ENCODE measurements around the gene ATP9A.
A peak's percentile ranks its signal among the peaks of the same experiment; 100 is the strongest.

The ATP9A gene

GRCh38 chr20:51595744-51596143, 172.4 kb downstream of the ATP9A start:
- DNase-seq (ENCODE audit: low read depth), result no peak

GRCh38 chr20:51595058-51595532, 173.1 kb downstream of the ATP9A start:
- DNase-seq (ENCODE audit: low read depth), result peak; percentile 55

- DNase-seq (ENCODE audit: low read depth), result no peak
Measured at GRCh38 chr20:51594236-51595057, 173.7 kb downstream of the ATP9A start.

- DNase-seq (ENCODE audit: low read depth), result no peak
Measured at GRCh38 chr20:51593584-51593983, 174.6 kb downstream of the ATP9A start.

- DNase-seq (ENCODE audit: low read depth), result no peak
Measured at GRCh38 chr20:51592564-51592963, 175.6 kb downstream of the ATP9A start.

GRCh38 chr20:51591871-51592270, 176.3 kb downstream of the ATP9A start:
- DNase-seq (ENCODE audit: low read depth), result no peak

- DNase-seq (ENCODE audit: low read depth), result no peak
Measured at GRCh38 chr20:51588762-51589161, 179.4 kb downstream of the ATP9A start.

GRCh38 chr20:51587145-51587544, 181.0 kb downstream of the ATP9A start:
- DNase-seq (ENCODE audit: low read depth), result no peak

GRCh38 chr20:51586005-51586440, 182.2 kb downstream of the ATP9A start:
- DNase-seq (ENCODE audit: low read depth), result no peak

GRCh38 chr20:51585148-51585547, 183.0 kb downstream of the ATP9A start:
- DNase-seq (ENCODE audit: low read depth), result no peak

- no peak for DNase-seq (ENCODE audit: low read depth)
Measured at GRCh38 chr20:51584737-51585136, 183.5 kb downstream of the ATP9A start.

GRCh38 chr20:51584116-51584515, 184.1 kb downstream of the ATP9A start:
- DNase-seq (ENCODE audit: low read depth), result no peak

GRCh38 chr20:51583499-51583898, 184.7 kb downstream of the ATP9A start:
- DNase-seq (ENCODE audit: low read depth), result no peak

- no peak for DNase-seq (ENCODE audit: low read depth)
Measured at GRCh38 chr20:51583073-51583472, 185.1 kb downstream of the ATP9A start.

GRCh38 chr20:51581571-51581970, 186.6 kb downstream of the ATP9A start:
- DNase-seq (ENCODE audit: low read depth), result no peak

- no peak for DNase-seq (ENCODE audit: low read depth)
Measured at GRCh38 chr20:51579137-51579536, 189.1 kb downstream of the ATP9A start.

GRCh38 chr20:51578145-51578459, 190.1 kb downstream of the ATP9A start:
- no peak for DNase-seq (ENCODE audit: low read depth)

- DNase-seq (ENCODE audit: low read depth), result no peak
Measured at GRCh38 chr20:51577432-51578144, 190.6 kb downstream of the ATP9A start.

- DNase-seq (ENCODE audit: low read depth), result no peak
Measured at GRCh38 chr20:51575486-51575885, 192.7 kb downstream of the ATP9A start.

GRCh38 chr20:51574248-51575033, 193.7 kb downstream of the ATP9A start:
- no peak for DNase-seq (ENCODE audit: low read depth)

GRCh38 chr20:51573576-51574243, 194.5 kb downstream of the ATP9A start:
- DNase-seq (ENCODE audit: low read depth), result no peak

GRCh38 chr20:51571460-51571794, 196.8 kb downstream of the ATP9A start:
- no peak for DNase-seq (ENCODE audit: low read depth)

All from stimulated activated CD8-positive, alpha-beta memory T cell treated with anti-CD3 and anti-CD28 coated beads, Interleukin-12 subunit alpha, Interleukin-12 subunit beta, amount 100 ng/mL, for 4 hours (primary cell).